CD4-positive, alpha-beta T cell (primary cell): ENCODE data around the gene CLTCL1. TPM values are rescaled to one million over a fixed set of nuclear protein-coding genes. Genes with fewer than 3 reads are reported as not detected.

Experiments used
- ATAC-seq: fragments of 200-7000 bp; cut with Tn5 transposase; one replicate; pipeline ENCODE4 v1.10.0; 2022; ENCODE audit warnings: mild to moderate bottlenecking; ENCODE audit not compliant: poor library complexity
- CTCF ChIA-PET: fragments of 350-600 bp; sonication (Branson Sonifier 250); formaldehyde crosslinking; loops from one replicate; lab custom pipeline; 2021; ENCODE audit warnings: antibody characterized with exemption, inconsistent platforms; lab: Charles Lee
- POLR2A ChIA-PET: fragments of 350-600 bp; sonication (Branson Sonifier 250); formaldehyde crosslinking; loops from one replicate; lab custom pipeline; 2021; ENCODE audit warnings: antibody characterized with exemption, inconsistent platforms; lab: Charles Lee
- DNase-seq, 14 experiments: peaks; one replicate each; pipeline ENCODE4 v3.0.0-alpha.2; 2013 to 2020; ENCODE audit warnings: mixed read lengths in 2 of 14
- H3K27ac ChIP-seq, 2 donors: one replicate each; pipeline versions ENCODE4 v1.5.1 to v1.7.0; 2013; ENCODE audit warnings: low read length in 2 of 2, low read depth in 1 of 2, mild to moderate bottlenecking in 1 of 2
- H3K27me3 ChIP-seq, 2 experiments: 1 replicate in 1 of 2; 2 replicates in 1 of 2; pipeline versions ENCODE4 v1.6.1 to v1.7.0; 2013; ENCODE audit warnings: low read length in 2 of 2, control low read depth in 1 of 2, mild to moderate bottlenecking in 1 of 2, moderate library complexity in 1 of 2; ENCODE audit not compliant: insufficient read depth in 2 of 2, control insufficient read depth in 1 of 2
- H3K36me3 ChIP-seq: one replicate; pipeline ENCODE4 v1.6.1; 2013; ENCODE audit warnings: low read length, control low read depth; ENCODE audit not compliant: insufficient read depth
- H3K4me1 ChIP-seq: one replicate; pipeline ENCODE4 v1.6.1; 2013; ENCODE audit warnings: low read length, control low read depth; ENCODE audit not compliant: insufficient read depth
- H3K4me3 ChIP-seq: one replicate; pipeline ENCODE4 v1.5.1; 2013; ENCODE audit warnings: mild to moderate bottlenecking, low read length, moderate library complexity
- H3K9me3 ChIP-seq, 2 experiments: 1 replicate in 1 of 2; 2 replicates in 1 of 2; pipeline versions ENCODE4 v1.6.1 to v1.7.0; 2013; ENCODE audit warnings: low read length in 2 of 2, mild to moderate bottlenecking in 2 of 2, control low read depth in 1 of 2, moderate library complexity in 1 of 2; ENCODE audit not compliant: control insufficient read depth in 1 of 2, insufficient read depth in 1 of 2
- H3K27ac Mint-ChIP-seq: one replicate; pipeline ENCODE4 v1.8.0; 2020; ENCODE audit warnings: mixed read lengths
- H3K27me3 Mint-ChIP-seq: one replicate; pipeline ENCODE4 v1.8.0; 2021; ENCODE audit warnings: mixed read lengths
- H3K36me3 Mint-ChIP-seq: one replicate; pipeline ENCODE4 v1.8.0; 2021; ENCODE audit warnings: low read depth, mixed read lengths
- H3K4me1 Mint-ChIP-seq: one replicate; pipeline ENCODE4 v1.8.0; 2021; ENCODE audit warnings: low read depth, mixed read lengths
- H3K4me3 Mint-ChIP-seq: one replicate; pipeline ENCODE4 v1.8.0; 2020; ENCODE audit warnings: mild to moderate bottlenecking, mixed read lengths
- H3K9me3 Mint-ChIP-seq: one replicate; pipeline ENCODE4 v1.8.0; 2020; ENCODE audit warnings: mixed read lengths
- CTCF ChIP-seq: fragments of 200-600 bp; IDR thresholded peaks from one replicate; pipeline ENCODE4 v1.8.0; 2022; ENCODE audit warnings: antibody characterized with exemption, mild to moderate bottlenecking
- intact Hi-C, 2 experiments: fragments of 100-400 bp; cut with DNase I in 1 of 2; cut with micrococcal nuclease in 1 of 2; formaldehyde crosslinking; loops; one replicate each; pipeline versions ENCODE4 v1.15.1 to v1.9.0; 2023 to 2025; cut with DNase I, micrococcal nuclease
- total RNA-seq, 174 experiments: library from RNA in 2 of 174; stranded (reverse) in 2 of 174; gene quantifications; one replicate each; pipeline ENCODE4 v1.2.3 and lab custom pipeline; 2021 to 2026

CLTCL1 gene
- total RNA-seq, 2 experiments from 2014 or later: 0.52 to 1.5 TPM

- Histone ChIP-seq H3K4me3 (no peak overlapping the region), H3K4me1 (peaks cover 3% of the 10 kb centered on the region), H3K9me3 (no peaks in the 10 kb centered on the region), H3K36me3 (peaks cover 87% of the 10 kb centered on the region), H3K27ac (no peak overlapping the region), H3K27me3 (no peaks in the 10 kb centered on the region)
- Mint-ChIP-seq H3K9me3 (no peaks in the 10 kb centered on the region), H3K36me3 (peaks cover 82% of the 10 kb centered on the region), H3K27me3 (no peaks in the 10 kb centered on the region), H3K27ac (peak overlapping the region; percentile 36), H3K4me3 (no peak overlapping the region), H3K4me1 (peaks cover under 1% of the 10 kb centered on the region)
- no peak for TF ChIP-seq CTCF
- intact Hi-C loops: no loop called here
- ATAC-seq: no peak
- no peak for DNase-seq
- ChIA-PET CTCF (no interaction called here), POLR2A (no interaction called here)
These were observed 154.6 kb downstream of the CLTCL1 start for GRCh38 chr22:19136915-19137314.

GRCh38 chr22:19134874-19135273 lies 156.6 kb downstream of the CLTCL1 start:
- Mint-ChIP-seq H3K4me1 (no peaks in the 10 kb centered on the region), H3K27ac (no peak overlapping the region), H3K36me3 (peaks cover 72% of the 10 kb centered on the region), H3K9me3 (no peaks in the 10 kb centered on the region), H3K27me3 (no peaks in the 10 kb centered on the region), H3K4me3 (no peak overlapping the region)
- Histone ChIP-seq H3K36me3 (peaks cover 67% of the 10 kb centered on the region), H3K4me1 (peaks cover 3% of the 10 kb centered on the region), H3K4me3 (no peak overlapping the region), H3K9me3 (no peaks in the 10 kb centered on the region), H3K27ac (no peak overlapping the region), H3K27me3 (no peaks in the 10 kb centered on the region)
- no peak for TF ChIP-seq CTCF
- intact Hi-C loops: no loop called here
- ChIA-PET POLR2A (interaction anchor here (1.9 kb wide), 1 partner anchor 10 kb away, joined by 6 read pairs; the partner anchor contains the start of gene ESS2), CTCF (no interaction called here)
- ATAC-seq: no peak
- no peak for DNase-seq

- ATAC-seq (no peak), DNase-seq (no peak)
- Mint-ChIP-seq H3K27ac (no peak overlapping the region), H3K36me3 (peaks cover 67% of the 10 kb centered on the region), H3K27me3 (no peaks in the 10 kb centered on the region), H3K4me1 (no peaks in the 10 kb centered on the region), H3K4me3 (no peak overlapping the region), H3K9me3 (no peaks in the 10 kb centered on the region)
- POLR2A ChIA-PET: interaction anchor here (1.2 to 1.9 kb wide), 2 partner anchors 10 to 12 kb away, joined by 3 to 6 read pairs; partner anchors contain the start of genes DGCR2 and ESS2
- TF ChIP-seq CTCF: no peak
- no peak overlapping the region for H3K27ac ChIP-seq
- peaks cover 3% of the 10 kb centered on the region for H3K4me1 ChIP-seq
- no peak overlapping the region for H3K4me3 ChIP-seq
- intact Hi-C loops: no loop called here
- H3K36me3 ChIP-seq: peaks cover 61% of the 10 kb centered on the region
- no peaks in the 10 kb centered on the region for H3K9me3 ChIP-seq
- no peaks in the 10 kb centered on the region for H3K27me3 ChIP-seq
- CTCF ChIA-PET: no interaction called here
These were observed 157.2 kb downstream of the CLTCL1 start for GRCh38 chr22:19134176-19134831.
